ENCODE data around the gene CENPT.

CENPT gene

DNA sequence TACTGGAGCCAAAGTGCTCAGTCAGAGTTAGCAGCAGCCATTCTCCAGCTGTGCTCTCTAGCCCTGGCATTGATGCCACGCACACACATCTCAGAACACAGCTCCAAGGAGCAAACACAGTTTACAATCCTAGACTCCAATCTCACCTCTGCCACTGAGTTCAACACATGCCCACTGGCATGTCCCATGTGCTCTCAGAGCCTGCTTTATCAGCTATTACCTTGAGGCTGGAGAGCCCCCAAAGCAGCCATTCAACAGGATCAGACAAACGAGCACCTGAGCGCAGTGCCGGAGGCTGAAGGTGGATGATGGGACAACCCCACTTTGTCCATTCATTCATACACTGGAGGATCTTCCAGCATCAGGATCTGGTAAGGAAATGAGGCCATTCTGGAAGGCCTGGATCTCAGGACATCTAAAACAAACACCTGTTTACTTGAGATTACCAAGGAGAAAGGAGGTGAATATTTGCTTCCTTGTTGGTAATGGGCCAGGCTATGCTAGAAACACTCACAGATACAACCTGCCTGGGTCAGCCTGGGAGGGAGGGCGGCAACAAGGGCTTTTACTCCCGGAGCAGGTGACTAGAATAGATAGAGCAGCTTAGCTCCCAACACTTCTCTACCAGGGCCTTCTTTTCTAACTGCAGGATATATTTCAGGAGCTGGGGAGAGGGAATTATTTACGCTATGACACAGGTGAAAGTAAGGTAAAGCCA is 66.5 kb downstream of the CENPT start:
- Histone ChIP-seq H3K9ac (ENCODE audit: low read length in 5 of 5) (no peak overlapping the region), H3K27me3 (ENCODE audit: control insufficient read depth in 5 of 5, insufficient read depth in 4 of 5, low read length in 5 of 5) (no peaks in the 10 kb centered on the region), H3K27ac (ENCODE audit: low read depth, low read length) (no peak overlapping the region), H3K4me1 (ENCODE audit: control insufficient read depth in 5 of 5, insufficient read depth in 5 of 5, low read length in 5 of 5) (peaks cover 0 to 5% (median 0%) of the 10 kb centered on the region in 5 donors), H3K36me3 (ENCODE audit: control insufficient read depth in 5 of 5, insufficient read depth in 5 of 5, low read length in 5 of 5) (peaks cover 0 to 5% (median 3%) of the 10 kb centered on the region in 5 donors), H3K9me3 (ENCODE audit: control insufficient read depth in 5 of 5, low read length in 5 of 5) (no peaks in the 10 kb centered on the region), H3K4me3 (ENCODE audit: low read depth in 1 of 5, low read length in 5 of 5) (no peak overlapping the region)

DNA sequence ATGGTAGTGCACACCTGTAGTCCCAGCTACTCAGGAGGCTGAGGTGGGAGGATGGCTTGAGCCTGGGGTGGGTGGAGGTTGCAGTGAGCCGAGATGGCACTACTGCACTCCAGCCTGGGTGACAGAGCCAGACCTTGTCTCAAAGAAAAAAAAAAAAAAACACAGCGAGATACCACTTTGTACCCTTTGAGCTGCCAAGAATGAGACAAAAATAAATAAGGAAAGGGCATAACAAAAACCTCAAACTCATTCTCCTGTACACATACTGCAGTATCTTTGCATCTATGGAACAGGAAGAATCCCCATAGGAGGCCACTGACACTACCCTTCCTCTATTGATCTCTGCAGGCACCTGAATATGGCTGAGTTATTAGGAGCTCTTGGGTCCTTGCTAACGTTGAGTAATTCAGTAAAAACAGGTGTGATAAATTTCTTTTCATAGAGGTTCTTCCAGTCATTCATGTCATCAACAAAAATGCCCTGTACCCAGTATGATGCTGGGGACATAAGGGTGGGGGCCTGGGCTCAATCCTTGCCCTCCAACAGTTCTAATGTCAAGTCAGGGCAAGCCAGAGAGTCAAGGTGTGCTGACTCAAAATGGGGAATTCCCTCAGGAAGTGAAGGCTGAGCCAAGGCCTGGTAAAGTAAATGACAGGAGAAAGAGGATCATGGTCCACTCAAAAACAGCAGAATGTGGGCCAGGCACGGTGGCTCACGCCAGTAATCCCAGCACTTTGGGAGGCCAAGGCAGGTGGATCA is 68.1 kb downstream of the CENPT start:
- no peak overlapping the region for H3K27ac ChIP-seq (ENCODE audit: low read depth, low read length)
- H3K4me3 ChIP-seq (ENCODE audit: low read depth in 1 of 5, low read length in 5 of 5): no peak overlapping the region

More for the DNA sequence above, 68.1 kb downstream of the CENPT start:
- peaks cover 0 to 5% (median under 1%) of the 10 kb centered on the region in 5 donors for H3K4me1 ChIP-seq (ENCODE audit: control insufficient read depth in 5 of 5, insufficient read depth in 5 of 5, low read length in 5 of 5)
- no peaks in the 10 kb centered on the region for H3K27me3 ChIP-seq (ENCODE audit: control insufficient read depth in 5 of 5, insufficient read depth in 4 of 5, low read length in 5 of 5)
- peaks cover 0 to 5% (median 3%) of the 10 kb centered on the region in 5 donors for H3K36me3 ChIP-seq (ENCODE audit: control insufficient read depth in 5 of 5, insufficient read depth in 5 of 5, low read length in 5 of 5)
- H3K9ac ChIP-seq (ENCODE audit: low read length in 5 of 5): no peak overlapping the region
- no peaks in the 10 kb centered on the region for H3K9me3 ChIP-seq (ENCODE audit: control insufficient read depth in 5 of 5, low read length in 5 of 5)

Data from subcutaneous abdominal adipose tissue (tissue), 5 donors.